HEK293T (cell line): Measurements from ENCODE around the gene PTS.

ENCODE experiments used
- ARNT ChIP-seq: fragments of 450-650 bp; IDR thresholded peaks from 2 replicates; pipeline ENCODE4 v1.6.1; 2017; ENCODE audit warnings: mild to moderate bottlenecking
- BHLHE40 ChIP-seq: fragments of 450-650 bp; IDR thresholded peaks from 2 replicates; pipeline ENCODE4 v1.6.1; 2016; ENCODE audit warnings: mild to moderate bottlenecking, moderate library complexity, borderline replicate concordance
- ELF4 ChIP-seq: fragments of 450-650 bp; IDR thresholded peaks from 2 replicates; pipeline ENCODE4 v1.6.1; 2017; ENCODE audit warnings: antibody characterized with exemption
- FOXA1 ChIP-seq: fragments of 450-650 bp; IDR thresholded peaks from 2 replicates; pipeline ENCODE4 v1.6.1; 2016; ENCODE audit warnings: mild to moderate bottlenecking
- FOXM1 ChIP-seq: fragments of 450-650 bp; IDR thresholded peaks from 2 replicates; pipeline ENCODE4 v1.6.1; 2017; ENCODE audit warnings: mild to moderate bottlenecking, borderline replicate concordance
- SP1 ChIP-seq: fragments of 450-650 bp; IDR thresholded peaks from 2 replicates; pipeline ENCODE4 v1.6.1; 2017
- SUZ12 ChIP-seq: fragments of 450-650 bp; IDR thresholded peaks from 2 replicates; pipeline ENCODE4 v1.6.1; 2016; ENCODE audit warnings: mild to moderate bottlenecking
- TARDBP ChIP-seq: fragments of 450-650 bp; IDR thresholded peaks from 2 replicates; pipeline ENCODE4 v1.6.1; 2016
- ZNF384 ChIP-seq: fragments of 450-650 bp; IDR thresholded peaks from 2 replicates; pipeline ENCODE4 v1.6.1; 2016
- TF ChIP-seq, protein P1 (sequence below): fragments of 450-650 bp; IDR thresholded peaks from 2 replicates; pipeline ENCODE4 v1.6.1; 2016

- TF ChIP-seq, protein P1, sequence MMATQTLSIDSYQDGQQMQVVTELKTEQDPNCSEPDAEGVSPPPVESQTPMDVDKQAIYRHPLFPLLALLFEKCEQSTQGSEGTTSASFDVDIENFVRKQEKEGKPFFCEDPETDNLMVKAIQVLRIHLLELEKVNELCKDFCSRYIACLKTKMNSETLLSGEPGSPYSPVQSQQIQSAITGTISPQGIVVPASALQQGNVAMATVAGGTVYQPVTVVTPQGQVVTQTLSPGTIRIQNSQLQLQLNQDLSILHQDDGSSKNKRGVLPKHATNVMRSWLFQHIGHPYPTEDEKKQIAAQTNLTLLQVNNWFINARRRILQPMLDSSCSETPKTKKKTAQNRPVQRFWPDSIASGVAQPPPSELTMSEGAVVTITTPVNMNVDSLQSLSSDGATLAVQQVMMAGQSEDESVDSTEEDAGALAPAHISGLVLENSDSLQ = no peak
- TF ChIP-seq BHLHE40 (no peak), ZNF384 (no peak), SUZ12 (no peak), ARNT (no peak), ELF4 (no peak), SP1 (no peak), FOXA1 (no peak), TARDBP (no peak), FOXM1 (no peak)
Observed at GRCh38 chr11:112225753-112226061, 521 bp upstream of the PTS start.
